CD4-positive, alpha-beta T cell treated with Interleukin-10 for 1 hour (primary cell): Measurements from ENCODE around the gene STAB1.
"Not testable (repeated sequence)": the region's sequence is repeated elsewhere in the genome, so short reads cannot be mapped to it uniquely, and the experiment has no call there.

Experiments
- DNase-seq: peaks from one replicate; pipeline ENCODE4 v3.0.0-alpha.2; 2020

The STAB1 gene

DNA sequence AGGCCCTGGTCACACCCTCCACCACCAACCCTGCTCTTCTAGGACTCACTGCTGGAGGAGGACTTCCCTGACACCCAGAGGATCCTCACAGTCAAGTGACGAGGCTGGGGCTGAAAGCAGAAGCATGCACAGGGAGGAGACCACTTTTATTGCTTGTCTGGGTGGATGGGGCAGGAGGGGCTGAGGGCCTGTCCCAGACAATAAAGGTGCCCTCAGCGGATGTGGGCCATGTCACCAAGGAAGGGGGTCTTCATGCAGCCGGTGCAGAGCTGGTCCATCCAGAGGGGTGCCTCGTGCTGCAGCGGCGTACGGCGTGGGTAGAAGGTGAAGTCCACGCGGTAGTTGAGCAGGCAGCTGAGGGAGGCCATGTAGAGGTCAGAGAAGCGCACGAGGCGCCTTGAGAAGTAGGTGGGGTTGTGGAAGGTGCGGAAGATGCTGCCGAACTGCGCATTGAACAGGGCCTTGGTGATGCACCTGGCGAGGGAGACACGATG, 29.2 kb downstream of the STAB1 start:
- no peak for DNase-seq

- DNase-seq = no peak
Measured at GRCh38 chr3:52524752-52525679, 29.9 kb downstream of the STAB1 start.

DNA sequence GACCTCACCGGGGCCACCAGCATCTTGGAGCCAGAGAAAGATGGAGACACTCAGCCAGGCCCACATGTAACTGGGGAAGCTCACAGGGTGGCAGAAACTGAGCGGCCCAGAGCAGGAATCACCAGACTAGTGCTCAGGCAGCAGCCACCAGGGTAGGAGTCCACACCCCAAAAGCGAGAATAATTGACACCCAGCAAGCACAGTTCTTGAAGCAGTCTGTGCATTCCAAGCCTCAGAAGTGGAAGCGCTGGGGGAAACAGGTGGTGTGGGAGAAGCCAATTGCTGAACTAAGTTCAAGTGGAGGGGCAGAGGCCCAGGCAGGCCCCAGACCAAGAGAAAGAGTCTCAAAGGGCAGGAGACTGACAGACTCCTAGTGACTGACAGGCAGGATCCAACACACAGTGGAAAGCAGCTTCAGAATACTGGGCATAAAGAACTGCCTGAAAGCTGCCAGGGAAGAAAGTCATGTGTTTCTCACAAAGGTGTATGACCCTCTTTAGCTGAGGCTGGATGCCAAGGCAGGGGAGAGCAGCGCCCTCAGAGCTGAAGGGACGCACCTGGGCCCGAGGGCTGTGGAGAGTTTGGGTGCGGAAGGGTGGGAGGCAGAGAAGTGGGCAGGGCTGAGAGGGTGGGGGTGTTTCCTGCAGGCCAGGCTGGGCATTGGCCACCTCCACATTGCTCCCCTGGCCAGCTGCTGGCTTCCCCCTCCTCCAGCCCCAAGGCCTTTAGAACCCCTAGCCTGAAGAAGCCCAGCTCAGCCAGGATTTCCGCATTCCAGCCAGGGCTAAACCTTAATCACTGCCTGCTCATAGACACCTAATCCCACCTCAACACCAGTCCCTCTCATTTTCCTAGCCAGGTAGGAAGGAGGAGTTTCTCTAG, 30.8 kb downstream of the STAB1 start:
- no peak for DNase-seq

DNA sequence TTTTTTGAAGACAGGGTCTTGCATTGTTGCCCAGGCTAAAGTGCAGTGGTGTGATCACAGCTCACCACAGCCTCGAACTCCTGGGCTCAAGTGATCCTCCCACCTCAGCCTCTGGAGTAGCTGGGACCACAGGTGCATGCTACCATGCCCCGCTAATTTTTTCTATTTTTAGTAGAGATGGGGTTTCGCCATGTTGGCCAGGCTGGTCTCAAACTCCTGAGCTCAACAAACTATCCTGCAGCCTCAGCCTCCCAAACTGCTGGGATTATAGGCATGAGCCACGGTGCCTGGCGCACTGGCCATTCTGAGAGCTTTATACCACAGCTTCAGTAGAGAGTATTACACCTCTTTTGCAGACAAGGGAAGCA, 31.5 kb downstream of the STAB1 start:
- not testable (repeated sequence) for DNase-seq

- DNase-seq = no peak
Measured at GRCh38 chr3:52527039-52527731, 32.0 kb downstream of the STAB1 start.

DNA sequence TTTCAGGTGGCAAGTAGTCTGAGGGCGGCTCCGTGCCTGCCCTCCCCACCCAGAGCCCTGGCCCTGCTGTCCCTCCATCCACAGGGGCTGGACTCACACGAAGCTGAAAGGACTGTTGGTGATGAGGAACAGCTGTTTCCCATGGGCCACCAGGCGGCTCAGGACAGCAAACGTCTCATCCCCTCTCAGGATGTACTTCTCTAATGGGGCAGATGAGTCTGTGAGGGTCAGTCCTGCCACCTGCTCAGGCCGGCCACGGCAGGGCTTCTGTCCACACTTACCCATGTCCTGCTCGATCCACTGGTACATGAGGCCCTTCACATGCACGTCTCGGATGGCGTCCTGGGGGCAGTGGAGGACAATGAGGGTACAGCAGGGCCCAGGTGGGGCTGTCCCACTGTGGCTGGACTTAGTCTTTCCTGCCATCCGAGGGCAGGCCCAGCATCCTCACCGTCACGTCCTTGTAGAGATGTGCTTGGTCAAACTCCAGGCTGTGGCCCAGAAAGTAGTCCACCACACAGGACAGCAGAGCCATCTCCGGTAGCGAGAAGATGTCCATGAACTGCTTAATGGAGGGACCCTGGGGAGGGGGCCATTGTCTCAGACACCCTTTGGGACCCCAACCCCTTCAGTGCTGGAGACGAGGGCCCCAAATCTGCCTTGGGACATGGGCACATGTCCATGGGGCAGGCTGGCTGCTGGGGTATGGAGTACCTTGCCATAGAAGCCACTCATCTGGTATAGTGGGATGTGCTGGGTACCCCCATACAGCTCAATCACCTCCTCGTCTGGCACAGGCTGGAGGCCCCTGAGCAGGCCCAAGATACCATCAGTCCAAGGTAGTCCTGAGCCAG, 32.8 kb downstream of the STAB1 start:
- no peak for DNase-seq

GRCh38 chr3:52528586-52529375, 33.6 kb downstream of the STAB1 start:
- no peak for DNase-seq

- no peak for DNase-seq
Measured at GRCh38 chr3:52529376-52530333, 34.5 kb downstream of the STAB1 start.

- DNase-seq = no peak
Measured at GRCh38 chr3:52530918-52531826, 36.0 kb downstream of the STAB1 start.

DNA sequence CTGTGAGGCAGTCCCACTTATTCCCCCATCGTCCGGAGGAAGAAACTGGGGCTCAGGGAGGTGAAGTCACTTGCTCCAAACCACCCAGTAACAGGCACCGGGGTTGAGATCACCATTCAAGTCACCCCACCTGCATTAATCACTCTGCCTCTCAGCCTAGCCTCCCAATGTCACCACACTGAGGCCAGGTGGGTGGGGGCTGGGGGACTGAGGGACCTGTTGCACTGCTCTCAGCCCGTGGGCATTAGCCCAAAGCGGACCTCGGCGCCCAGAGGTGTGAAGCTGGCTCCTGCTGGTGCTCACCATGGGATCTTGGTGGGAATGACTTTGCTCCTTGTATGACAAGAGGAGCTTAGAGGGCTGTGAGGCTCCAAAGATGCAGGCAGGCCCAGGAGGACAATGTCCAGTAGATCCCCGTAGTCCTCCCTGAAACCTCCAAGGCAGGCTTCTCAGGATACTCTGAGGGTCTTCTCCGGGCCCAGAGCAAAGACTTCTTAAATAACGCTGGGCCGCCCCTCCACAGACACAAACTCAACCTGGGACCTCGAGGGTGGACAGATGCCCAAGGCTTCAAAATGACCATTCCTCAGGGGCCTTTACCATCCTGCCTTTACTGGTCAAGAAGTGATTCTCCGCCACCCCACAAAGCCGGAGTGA, 36.9 kb downstream of the STAB1 start:
- no peak for DNase-seq

GRCh38 chr3:52532517-52532837, 37.3 kb downstream of the STAB1 start:
- DNase-seq = peak; percentile 25

DNA sequence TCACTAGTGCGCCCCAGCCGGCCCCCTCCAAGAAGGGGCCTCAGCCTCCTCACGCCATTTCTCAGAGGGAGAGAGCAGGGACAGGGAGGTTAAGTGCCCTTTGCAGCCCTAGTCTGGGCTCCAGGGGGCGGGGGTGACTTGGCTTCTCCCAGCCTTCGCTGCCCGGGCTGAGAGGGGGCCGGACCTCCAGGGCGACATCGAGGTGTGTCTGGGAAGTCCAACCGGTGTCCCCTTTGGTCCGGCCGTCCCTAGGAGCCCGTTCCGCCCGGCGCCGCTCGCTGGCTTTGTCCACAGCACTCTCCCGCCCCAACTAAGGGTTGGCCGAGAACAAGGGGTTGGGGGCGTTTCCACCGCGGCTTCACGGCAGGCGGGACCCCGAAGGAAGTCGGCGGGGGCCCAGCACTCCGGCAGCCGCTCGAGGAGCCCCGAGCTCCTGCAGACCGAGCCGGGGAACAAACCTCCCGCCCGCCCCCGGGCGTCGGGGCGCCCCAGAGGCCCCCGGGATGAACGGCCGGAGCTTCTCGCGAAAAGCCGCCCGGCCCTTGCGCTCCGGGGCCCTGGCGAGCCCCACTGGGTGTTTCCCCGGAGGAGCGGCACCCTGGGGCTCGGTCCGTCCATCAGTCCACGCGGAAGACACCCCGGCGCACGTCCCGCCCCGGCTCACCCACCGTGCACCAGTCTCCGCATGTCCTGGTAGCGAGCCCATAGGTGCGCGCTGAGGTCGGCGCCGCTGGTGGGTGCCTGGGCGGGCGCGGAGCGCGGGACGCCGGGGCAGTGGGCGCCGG, 37.9 kb downstream of the STAB1 start:
- DNase-seq = no peak

DNA sequence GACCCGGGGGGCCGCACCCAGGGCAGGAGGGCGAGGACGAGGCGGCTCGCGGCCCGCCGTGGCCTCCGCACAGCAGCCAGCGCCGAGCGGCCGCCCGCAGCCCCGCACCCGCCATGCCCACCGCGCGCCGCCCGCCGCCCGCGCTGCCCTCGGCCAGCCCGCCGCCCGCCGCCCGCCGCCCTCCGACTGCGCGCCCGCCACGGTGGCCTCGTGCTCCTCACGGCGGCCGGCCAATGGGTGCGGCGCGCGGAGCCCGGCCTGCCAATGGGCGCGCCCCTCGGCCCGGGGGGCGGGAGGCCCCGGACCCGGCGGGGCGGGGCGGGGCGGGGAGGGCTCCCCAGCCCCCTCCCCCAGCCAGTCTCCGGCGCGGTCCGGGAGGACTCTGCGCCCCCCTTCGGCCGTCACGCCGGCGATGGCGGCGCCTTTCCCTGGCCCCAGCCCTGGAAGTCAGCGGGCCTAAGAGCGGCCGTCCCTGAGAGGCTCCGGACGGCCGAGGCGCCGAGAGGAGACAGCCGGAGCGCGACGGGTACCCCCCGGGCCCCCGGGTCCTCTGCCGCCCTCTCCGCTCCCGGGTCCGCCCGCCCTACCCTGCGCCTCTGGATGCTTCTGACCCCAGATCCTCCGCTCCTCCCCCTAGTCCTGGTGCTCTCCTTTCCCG, 38.6 kb downstream of the STAB1 start, which contains the start of gene NT5DC2:
Gene NT5DC2 (minus strand): TSS at position 235 of the 658 bp plus-strand sequence. CDS start 120 bp downstream, at position 115.
- DNase-seq = peak; percentile 71

GRCh38 chr3:52534281-52535183, 39.4 kb downstream of the STAB1 start:
- DNase-seq = no peak

DNA sequence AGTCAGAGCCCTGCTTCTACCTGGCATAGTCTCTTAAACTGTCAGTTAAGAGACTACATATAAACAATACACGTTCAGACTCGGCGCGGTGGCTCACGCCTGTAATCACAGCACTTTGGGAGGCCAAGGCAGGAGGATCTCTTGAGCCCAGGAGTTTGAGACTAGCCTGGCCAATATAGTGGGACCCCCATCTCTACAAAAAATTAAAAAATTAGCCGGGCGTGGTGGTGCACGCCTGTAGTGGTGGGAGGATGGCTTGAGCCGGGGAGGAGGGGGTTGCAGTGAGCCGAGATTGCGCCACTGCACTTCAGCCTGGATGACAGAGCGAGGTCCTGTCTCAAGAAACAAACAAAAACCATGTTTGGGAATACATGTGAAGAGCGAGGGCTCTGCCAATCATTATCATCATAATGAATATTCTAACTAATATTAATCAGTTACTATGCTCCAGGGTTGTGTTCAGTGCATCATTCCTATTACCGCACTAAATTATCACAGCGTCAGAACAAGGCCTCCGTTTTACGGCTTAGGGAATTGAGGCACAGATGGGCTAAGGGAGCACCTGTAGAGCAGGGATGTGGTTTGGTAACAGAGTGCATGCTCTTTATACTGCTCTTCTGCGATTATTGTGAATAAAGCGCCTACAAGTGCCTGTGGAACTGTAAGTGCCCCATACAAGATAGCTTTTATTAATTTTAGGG, 40.4 kb downstream of the STAB1 start:
- DNase-seq = no peak
